SK-N-SH (cell line): ENCODE results near the gene MED15. TPM values are rescaled to one million over a fixed set of nuclear protein-coding genes. Genes with fewer than 3 reads are reported as not detected.

Source experiments
- CTCF ChIA-PET: fragments of 300-600, 350-600 bp; formaldehyde crosslinking; extraction: SDS; loops from one replicate; lab custom pipeline; 2021; lab: Yijun Ruan, JAX
- POLR2A ChIA-PET: fragments of 350-600 bp; sonication (Branson Sonifier 250); formaldehyde crosslinking; extraction: SDS; loops from one replicate; lab custom pipeline; 2020; ENCODE audit warnings: antibody characterized with exemption, inconsistent platforms; lab: Yijun Ruan, JAX
- DNase-seq: peaks from one replicate; pipeline ENCODE4 v3.0.0; 2012
- H2AFZ ChIP-seq: fragments of 200-600 bp; sonication (generic); 2 replicates; pipeline ENCODE4 v1.8.1; 2016; ENCODE audit warnings: antibody characterized with exemption, mild to moderate bottlenecking, low read depth
- H3F3A ChIP-seq: fragments of 200-600 bp; sonication (generic); replicated peaks from 2 replicates; pipeline ENCODE3; 2016; ENCODE audit warnings: antibody characterized with exemption, mild to moderate bottlenecking; ENCODE audit not compliant: insufficient read depth
- H3K27ac ChIP-seq, 2 experiments: fragments of 200-500 bp in 1 of 2; fragments of 200-600 bp in 1 of 2; sonication (Bioruptor generic) in 1 of 2; sonication (generic), shearing (Covaris generic) in 1 of 2; 2 replicates each; pipeline versions ENCODE4 v1.5.1 to v1.6.1; 2014 to 2016; ENCODE audit warnings: low read depth in 2 of 2, inconsistent platforms in 1 of 2, low read length in 1 of 2, mild to moderate bottlenecking in 1 of 2, mixed read lengths in 1 of 2
- H3K27me3 ChIP-seq: fragments of 200-600 bp; sonication (generic), shearing (Covaris generic); 2 replicates; pipeline ENCODE4 v1.6.1; 2016; ENCODE audit warnings: mixed run types; ENCODE audit not compliant: insufficient read depth
- H3K36me3 ChIP-seq, 2 experiments: fragments of 200-500 bp in 1 of 2; fragments of 200-600 bp in 1 of 2; sonication (Bioruptor generic) in 1 of 2; sonication (generic) in 1 of 2; replicated peaks in 1 of 2; 2 replicates each; pipeline versions ENCODE3 to v1.5.1; 2014 to 2016; ENCODE audit warnings: low read length in 1 of 2, mild to moderate bottlenecking in 1 of 2; ENCODE audit not compliant: insufficient read depth in 2 of 2, control insufficient read depth in 1 of 2
- H3K4me1 ChIP-seq, 2 experiments: fragments of 200-500 bp in 1 of 2; fragments of 200-600 bp in 1 of 2; sonication (Bioruptor generic) in 1 of 2; sonication (generic), shearing (Covaris generic) in 1 of 2; 2 replicates each; pipeline versions ENCODE4 v1.5.1 to v1.6.1; 2014 to 2016; ENCODE audit warnings: low read depth in 1 of 2, low read length in 1 of 2, mixed run types in 1 of 2; ENCODE audit not compliant: insufficient read depth in 2 of 2, control insufficient read depth in 1 of 2
- H3K4me2 ChIP-seq: fragments of 200-600 bp; sonication (generic), shearing (Covaris generic); 2 replicates; pipeline ENCODE4 v1.6.1; 2017; ENCODE audit warnings: mixed run types
- H3K4me3 ChIP-seq, 2 experiments: fragments of 200-500 bp in 1 of 2; fragments of 200-600 bp in 1 of 2; sonication (Bioruptor generic) in 1 of 2; sonication (generic), shearing (Covaris generic) in 1 of 2; 2 replicates each; pipeline versions ENCODE4 v1.5.1 to v1.8.1; 2014 to 2016; ENCODE audit warnings: low read depth in 2 of 2, inconsistent platforms in 1 of 2, low read length in 1 of 2, mild to moderate bottlenecking in 1 of 2, mixed read lengths in 1 of 2, moderate library complexity in 1 of 2
- H3K79me2 ChIP-seq: fragments of 200-600 bp; sonication (generic); 2 replicates; pipeline ENCODE4 v1.8.1; 2017; ENCODE audit warnings: mild to moderate bottlenecking; ENCODE audit not compliant: insufficient read depth
- H3K9ac ChIP-seq: fragments of 200-600 bp; sonication (generic); 2 replicates; pipeline ENCODE4 v1.6.1; 2017; ENCODE audit warnings: mixed run types
- H3K9me2 ChIP-seq: fragments of 200-600 bp; sonication (generic); 2 replicates; pipeline ENCODE4 v1.6.1; 2017; ENCODE audit warnings: mixed run types
- H3K9me3 ChIP-seq: fragments of 200-600 bp; sonication (generic); 2 replicates; pipeline ENCODE4 v1.6.1; 2017; ENCODE audit warnings: mixed run types, mild to moderate bottlenecking, moderate library complexity
- H4K20me1 ChIP-seq: fragments of 200-600 bp; sonication (generic); 2 replicates; pipeline ENCODE4 v1.6.1; 2017; ENCODE audit warnings: mild to moderate bottlenecking, mixed run types; ENCODE audit not compliant: insufficient read depth
- CTCF ChIP-seq: fragments of 200-600 bp; sonication (generic); IDR thresholded peaks from 2 replicates; pipeline ENCODE4 v1.6.1; 2017; ENCODE audit warnings: antibody characterized with exemption, mild to moderate bottlenecking, moderate library complexity
- ELF1 ChIP-seq: IDR thresholded peaks from 2 replicates; pipeline ENCODE4 v1.4.0; 2012
- EP300 ChIP-seq, 2 experiments: IDR thresholded peaks; 2 replicates each; pipeline versions ENCODE4 v1.4.0 to v1.6.1; 2012; ENCODE audit warnings: borderline replicate concordance in 1 of 2, low read depth in 1 of 2, low read length in 1 of 2
- EZH2phosphoT487 ChIP-seq: fragments of 200-600 bp; sonication (generic); IDR thresholded peaks from 2 replicates; pipeline ENCODE4 v1.6.1; 2017; ENCODE audit warnings: low read depth, mixed run types, mild to moderate bottlenecking, antibody characterized with exemption, moderate library complexity, borderline replicate concordance
- FOXM1 ChIP-seq: IDR thresholded peaks from 2 replicates; pipeline ENCODE4 v1.4.0; 2012; ENCODE audit warnings: low read depth, mild to moderate bottlenecking
- GATA2 ChIP-seq: sonication (generic); formaldehyde crosslinking; IDR thresholded peaks from 2 replicates; pipeline ENCODE4 v1.5.0; 2020; ENCODE audit warnings: mild to moderate bottlenecking, missing genetic modification reagents
- MEF2A ChIP-seq: IDR thresholded peaks from 2 replicates; pipeline ENCODE4 v1.4.0; 2012; ENCODE audit warnings: low read depth, borderline replicate concordance
- NFIC ChIP-seq: IDR thresholded peaks from 2 replicates; pipeline ENCODE4 v1.4.0; 2012; ENCODE audit warnings: borderline replicate concordance
- POLR2AphosphoS5 ChIP-seq: IDR thresholded peaks from 2 replicates; pipeline ENCODE4 v1.6.1; 2012; ENCODE audit warnings: low read depth, low read length
- REST ChIP-seq: IDR thresholded peaks from 2 replicates; pipeline ENCODE4 v1.6.1; 2012; ENCODE audit warnings: mild to moderate bottlenecking, low read depth, low read length, moderate library complexity
- SMC3 ChIP-seq: IDR thresholded peaks from 2 replicates; pipeline ENCODE4 v1.6.1; 2012; ENCODE audit warnings: low read depth, low read length, improper control_type of control experiment
- TEAD4 ChIP-seq: IDR thresholded peaks from 2 replicates; pipeline ENCODE4 v1.4.0; 2012; ENCODE audit warnings: mild to moderate bottlenecking, borderline replicate concordance; ENCODE audit not compliant: insufficient read depth
- WGBS: methylation state at CpG from one replicate; pipeline ENCODE4 v1.1.6; 2017; ENCODE audit warnings: low lambda C conversion rate; 5-methylcytosine and 5-hydroxymethylcytosine counted together
- polyA plus RNA-seq, 3 experiments: library from polyadenylated mRNA; depleted of rRNA; stranded (reverse); fragments of >200 nt; gene quantifications; 2 replicates each; pipeline ENCODE4 v1.2.3, GENCODE V29; 2012
- TF ChIP-seq, protein P1 (sequence below): IDR thresholded peaks from 2 replicates; pipeline ENCODE4 v1.4.0; 2012; ENCODE audit warnings: low read depth

Gene MED15
- polyA plus RNA-seq, 1 of the 3 experiments (the other 2 are of a cell fraction) = 45.1 TPM

DNA sequence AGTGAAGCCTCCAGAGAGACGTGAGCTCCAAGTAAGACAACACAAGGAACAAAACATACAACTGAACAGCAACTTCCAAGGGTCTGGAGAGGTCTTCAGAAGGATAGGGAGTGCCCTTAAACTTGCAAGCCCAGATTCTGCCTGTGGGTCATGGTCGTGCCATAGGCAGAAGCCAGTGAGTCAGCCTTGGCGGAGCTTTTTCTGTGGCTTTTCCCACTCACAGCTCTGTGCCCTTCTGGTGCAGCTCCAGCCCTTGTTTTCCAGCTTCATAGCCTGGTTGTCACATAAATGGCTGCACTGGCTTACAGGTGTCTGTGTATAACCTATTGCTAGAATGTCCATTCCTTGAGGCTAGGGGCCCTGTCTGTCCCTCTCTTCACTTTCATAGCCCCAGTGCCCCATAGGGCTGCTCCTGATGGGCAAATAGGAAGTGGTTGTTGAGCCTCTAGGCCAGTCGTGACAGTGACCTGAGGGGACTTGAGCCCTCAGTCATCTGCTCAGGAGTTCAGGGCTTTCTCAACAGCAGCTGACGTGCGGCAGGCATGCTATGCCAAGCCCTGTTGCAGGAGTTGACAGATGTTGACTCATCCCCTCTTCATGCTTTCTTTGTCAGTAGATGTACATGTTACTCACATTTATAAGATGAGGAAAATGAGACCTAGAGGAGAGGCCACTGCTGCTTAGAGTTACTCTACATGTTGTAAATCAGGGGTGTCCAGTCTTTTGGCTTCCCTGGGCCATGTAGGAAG is 7.4 kb downstream of the MED15 start (continued):
- TF ChIP-seq, protein P1, sequence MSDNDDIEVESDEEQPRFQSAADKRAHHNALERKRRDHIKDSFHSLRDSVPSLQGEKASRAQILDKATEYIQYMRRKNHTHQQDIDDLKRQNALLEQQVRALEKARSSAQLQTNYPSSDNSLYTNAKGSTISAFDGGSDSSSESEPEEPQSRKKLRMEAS = peak; percentile 71; the same call in 1 of the 2 replicates
- TF ChIP-seq NFIC (no peak), EP300 (IDR thresholded peaks at IDR 0.05; ENCODE audit: borderline replicate concordance in 1 of 2, low read depth in 1 of 2, low read length in 1 of 2) (no peak), POLR2AphosphoS5 (no peak), TEAD4 (no peak), SMC3 (no peak), REST (no peak), EZH2phosphoT487 (no peak), GATA2 (CRISPR knock-in tag) (no peak), CTCF (no peak)

- Histone ChIP-seq H3K4me2 (no peak overlapping the region), H3K9me3 (no peaks in the 10 kb centered on the region), H4K20me1 (peaks cover 95% of the 10 kb centered on the region)
- DNase-seq = no peak
- WGBS = 97% methylated on average over 2 of the region's 2 CpGs
- TF ChIP-seq FOXM1 (no peak), ELF1 (no peak), MEF2A (no peak)
- TF ChIP-seq, all 33 proteins: peak for 0
- CTCF ChIA-PET = no interaction called here
- Histone ChIP-seq H3K9me2 (no peaks in the 10 kb centered on the region), H3K4me3 (no peak overlapping the region), H3K79me2 (peaks cover 100% of the 10 kb centered on the region), H3F3A (peaks cover 34% of the 10 kb centered on the region), H3K4me1 (peaks cover 11 to 34% of the 10 kb centered on the region in 2 experiments; a peak in 3 of 4 replicates), H3K27ac (0 out of 4 replicates have a peak overlapping the region, but pooled peaks of 1 of the 2 experiments have one; percentile 12), H2AFZ (no peak overlapping the region), H3K9ac (no peak overlapping the region), H3K27me3 (no peaks in the 10 kb centered on the region), H3K36me3 (peaks cover 15 to 22% of the 10 kb centered on the region in 2 experiments)
- POLR2A ChIA-PET = interaction anchor here (0.6 kb wide), 1 partner anchor 565 kb away, joined by 6 read pairs; no protein-coding TSS in a partner anchor
Observed at GRCh38 chr22:20516399-20516798, 9.0 kb downstream of the MED15 start.
